HG03442 (cell line): ENCODE measurements around the gene NCOA4.
"Not testable (repeated sequence)": the region's sequence is repeated elsewhere in the genome, so short reads cannot be mapped to it uniquely, and the experiment has no call there.

ENCODE experiments used
- ATAC-seq: cut with Tn5 transposase; IDR thresholded peaks from one replicate; pipeline ENCODE4 v1.9.1; 2021; ENCODE audit warnings: mild to moderate bottlenecking, moderate library complexity; ENCODE audit not compliant: unreplicated experiment

NCOA4 gene

GRCh38 chr10:46052791-46053375, 22.5 kb upstream of the NCOA4 start:
- no peak for ATAC-seq

DNA sequence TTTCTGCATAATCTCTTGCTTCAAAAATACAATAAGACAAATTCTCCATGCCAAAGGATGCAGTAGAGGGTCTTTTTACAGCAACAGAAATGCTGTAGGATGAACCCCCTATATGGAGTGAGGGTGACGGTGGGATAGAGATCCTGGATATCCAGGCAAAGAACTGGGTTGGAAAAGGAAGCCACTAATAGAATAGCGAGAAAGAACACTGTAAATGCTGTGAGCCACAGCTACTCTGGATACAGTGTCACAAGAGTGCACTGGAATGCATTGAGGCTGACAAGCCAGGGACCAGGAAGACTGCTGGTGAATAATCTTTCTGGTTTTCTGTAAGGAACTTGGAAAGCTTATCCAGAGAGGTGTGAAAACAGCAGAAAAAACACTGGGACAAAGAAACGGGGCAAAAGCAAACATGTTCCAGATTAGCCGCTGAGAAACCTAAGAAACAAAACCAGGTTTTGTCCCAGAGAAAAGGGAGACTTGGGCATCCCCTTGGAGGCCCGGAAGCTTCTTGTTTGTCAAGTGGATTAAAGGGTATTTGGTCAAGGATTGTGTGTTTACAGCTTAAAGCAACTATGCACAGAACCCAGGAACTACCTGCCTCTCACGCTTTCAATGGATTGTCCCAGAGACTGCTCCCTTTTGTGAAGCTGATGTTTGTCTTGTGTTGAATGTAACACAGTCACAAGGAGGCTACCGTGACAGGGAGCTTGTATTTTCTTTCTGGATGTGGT, 21.8 kb upstream of the NCOA4 start:
- ATAC-seq, result no peak

DNA sequence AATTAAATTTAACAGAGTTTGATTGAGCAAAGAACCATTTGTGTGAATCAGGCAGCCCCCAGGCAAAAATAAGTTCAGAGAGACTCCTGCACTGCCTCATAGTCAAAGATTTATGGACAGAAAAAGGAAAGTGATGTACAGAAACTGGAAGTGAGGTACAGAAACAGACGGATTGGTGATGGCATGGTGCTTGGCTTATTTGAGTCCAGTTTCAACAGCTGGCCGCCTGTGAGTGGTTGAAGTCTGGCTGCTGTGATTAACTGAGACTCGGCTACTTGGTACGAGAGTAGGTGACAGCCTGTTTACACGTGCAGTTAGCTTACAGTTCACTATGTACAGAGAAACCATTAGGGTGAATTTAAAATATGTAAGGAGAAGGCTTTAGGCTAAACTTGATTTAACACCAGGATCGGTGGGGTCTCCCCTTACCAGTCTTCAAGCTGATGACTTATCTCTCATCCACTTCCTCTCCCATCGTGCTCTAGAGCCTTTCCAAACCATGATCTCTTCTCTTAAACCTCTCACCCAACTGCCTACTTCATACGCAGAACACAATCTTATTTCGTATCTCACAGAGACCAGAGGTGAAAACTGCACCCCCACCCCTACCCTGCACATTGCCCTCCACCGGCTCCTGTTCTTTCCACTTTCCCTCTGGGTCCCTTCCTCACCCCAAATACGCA, 20.7 kb upstream of the NCOA4 start:
- ATAC-seq, result no peak

DNA sequence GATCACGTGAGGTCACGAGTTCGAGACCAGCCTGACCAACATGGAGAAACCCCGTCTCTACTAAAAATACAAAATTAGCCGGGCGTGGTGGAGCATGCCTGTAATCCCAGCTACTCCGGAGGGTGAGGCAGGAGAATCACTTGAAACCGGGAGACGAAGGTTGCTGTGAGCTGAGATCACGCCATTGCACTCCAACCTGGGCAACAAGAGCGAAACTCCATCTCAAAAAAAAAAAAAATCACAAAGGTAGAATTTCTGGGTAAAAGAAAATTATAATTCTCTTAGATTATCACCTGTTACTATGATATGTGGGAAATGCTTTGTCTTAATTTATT, 19.0 kb upstream of the NCOA4 start:
- not testable (repeated sequence) for ATAC-seq

- ATAC-seq, result no peak
Observed at GRCh38 chr10:46048152-46048551, 17.7 kb upstream of the NCOA4 start.

- no peak for ATAC-seq
Observed at GRCh38 chr10:46046261-46046660, 15.8 kb upstream of the NCOA4 start, which contains the start of gene MSMB. Gene MSMB, minus strand, starts transcription at chr10:46046269. Its CDS starts 32 bp downstream, at chr10:46046237.

GRCh38 chr10:46042527-46042926, 12.1 kb upstream of the NCOA4 start:
- no peak for ATAC-seq

- no peak for ATAC-seq
Observed at GRCh38 chr10:46040004-46040403, 9.6 kb upstream of the NCOA4 start.

- ATAC-seq, result no peak
Observed at GRCh38 chr10:46037107-46037825, 6.8 kb upstream of the NCOA4 start.

- no peak for ATAC-seq
Observed at GRCh38 chr10:46035923-46036849, 5.8 kb upstream of the NCOA4 start.

GRCh38 chr10:46033602-46034011, 3.2 kb upstream of the NCOA4 start:
- no peak for ATAC-seq

- ATAC-seq, result no peak
Observed at GRCh38 chr10:46031648-46032532, 1.5 kb upstream of the NCOA4 start.

- no peak for ATAC-seq
Observed at GRCh38 chr10:46029461-46030030, 877 bp downstream of the NCOA4 start.

DNA sequence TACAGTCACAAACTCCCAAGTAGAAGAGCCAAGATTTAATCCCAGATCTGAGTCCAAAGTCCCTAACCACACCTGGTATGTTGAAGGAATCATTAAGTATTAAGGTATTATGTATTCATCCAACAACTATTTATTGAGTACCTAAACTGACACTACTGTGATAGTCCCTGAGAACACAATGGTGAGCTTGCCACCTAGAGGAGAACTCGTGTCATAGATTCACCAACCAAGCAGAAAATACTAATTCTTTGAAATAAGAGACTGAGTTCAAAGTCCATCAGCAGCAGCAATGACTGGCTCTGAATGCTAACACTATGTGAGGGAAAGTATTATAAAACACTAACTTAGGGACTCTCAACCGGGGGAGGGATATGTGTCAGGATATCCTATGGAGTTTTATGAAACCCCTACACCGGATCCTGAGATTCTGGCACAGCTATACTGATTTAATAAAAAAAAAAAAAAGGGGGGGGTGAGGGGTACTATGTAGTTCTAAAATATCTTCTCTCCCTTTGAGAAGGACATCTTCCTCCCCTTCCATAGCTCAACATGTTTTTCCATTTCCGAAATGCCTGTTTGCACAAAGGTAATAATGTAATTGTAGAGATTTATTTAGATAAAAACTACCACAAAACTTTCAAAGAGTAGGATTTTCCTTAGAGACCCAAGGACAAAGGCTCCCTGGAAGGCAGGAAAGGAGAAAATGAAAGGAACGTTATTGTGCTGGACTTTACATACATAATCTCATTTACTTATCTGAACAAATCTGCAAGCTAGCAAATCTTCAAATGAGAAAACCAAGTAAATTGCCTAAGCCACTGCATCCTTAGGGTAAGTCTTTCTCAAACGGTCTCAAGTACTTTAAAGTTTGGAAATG, 1.6 kb downstream of the NCOA4 start:
- no peak for ATAC-seq

- no peak for ATAC-seq
Observed at GRCh38 chr10:46026106-46026505, 4.3 kb downstream of the NCOA4 start.

DNA sequence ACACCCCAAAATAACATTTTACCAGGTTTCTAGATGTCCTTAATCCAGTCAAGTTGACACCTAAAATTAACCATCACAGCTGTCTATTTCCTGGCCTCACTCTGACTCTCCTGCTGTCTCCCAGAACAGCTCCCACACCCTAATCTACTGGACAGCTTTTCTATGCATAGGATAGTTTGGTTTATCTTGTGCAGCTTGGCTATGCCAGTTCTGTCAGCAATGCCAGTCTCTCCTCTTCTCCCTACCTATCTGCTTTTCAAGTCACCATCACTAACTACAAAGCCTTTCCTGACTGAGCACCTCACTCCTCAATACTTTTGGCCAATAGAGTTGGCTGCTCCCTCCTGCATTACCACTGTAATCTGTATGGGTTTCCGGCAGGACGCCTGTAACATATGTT, 5.0 kb downstream of the NCOA4 start:
- ATAC-seq, result no peak

DNA sequence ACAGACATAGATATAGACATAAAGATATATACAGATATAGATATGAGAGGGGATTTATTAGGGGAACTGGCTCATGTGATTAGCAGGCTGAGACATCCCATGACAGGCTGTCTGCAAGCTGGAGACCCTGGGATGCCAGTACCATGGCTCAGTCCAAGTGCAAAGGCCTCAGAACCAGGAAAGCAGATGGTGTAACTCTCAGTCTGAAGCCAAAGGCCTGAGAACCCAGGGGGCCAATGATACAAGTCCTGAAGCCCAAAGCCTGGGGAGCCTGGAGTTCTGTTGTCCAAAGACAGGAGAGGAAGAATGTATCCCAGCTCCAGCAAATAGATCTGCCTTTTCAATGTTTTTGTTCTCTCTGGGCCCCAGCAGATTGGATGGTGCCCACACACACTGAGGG, 5.5 kb downstream of the NCOA4 start:
- ATAC-seq, result no peak
